GM10847 (cell line): ENCODE results near the gene PSENEN.
A peak's percentile ranks its signal among the peaks of the same experiment; 100 is the strongest.

Experiments used
- POLR2A ChIP-seq: IDR thresholded peaks from 2 replicates; pipeline ENCODE4 v1.6.1; 2011; ENCODE audit not compliant: insufficient read length; ENCODE audit errors: extremely low read depth

Gene PSENEN

DNA sequence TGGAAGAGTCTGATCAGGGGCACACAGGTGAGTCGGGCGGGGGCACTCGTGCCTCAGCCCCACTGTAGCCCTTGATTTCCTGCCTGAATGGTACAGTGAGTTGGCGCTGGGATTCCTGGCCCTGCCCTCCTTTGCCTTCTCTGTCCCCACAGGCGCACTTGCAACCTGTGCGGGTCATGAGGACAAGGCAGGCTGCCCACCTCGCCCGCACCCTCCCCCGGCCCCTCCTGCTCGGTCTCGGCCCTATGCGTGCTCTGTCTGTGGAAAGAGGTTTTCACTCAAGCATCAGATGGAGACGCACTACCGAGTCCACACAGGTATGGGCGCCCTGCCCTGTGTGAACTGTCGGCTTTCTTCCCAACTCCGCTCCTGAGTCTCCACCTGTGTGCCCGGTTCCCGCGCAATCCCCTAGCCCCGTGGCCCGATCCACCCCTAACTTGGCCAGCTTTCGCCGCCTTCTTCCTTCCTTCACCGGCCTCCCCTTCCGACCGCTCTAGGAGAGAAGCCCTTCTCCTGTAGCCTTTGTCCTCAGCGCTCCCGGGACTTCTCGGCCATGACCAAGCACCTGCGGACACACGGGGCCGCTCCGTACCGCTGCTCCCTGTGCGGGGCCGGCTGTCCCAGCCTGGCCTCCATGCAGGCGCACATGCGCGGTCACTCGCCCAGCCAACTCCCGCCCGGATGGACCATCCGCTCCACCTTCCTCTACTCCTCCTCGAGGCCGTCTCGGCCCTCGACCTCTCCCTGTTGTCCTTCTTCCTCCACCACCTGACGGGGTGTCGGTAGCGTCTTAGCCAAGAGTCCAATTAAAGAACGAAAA lies 29.3 kb upstream of the PSENEN start:
- no peak for TF ChIP-seq POLR2A

- peak; percentile 4 for TF ChIP-seq POLR2A
Observed at GRCh38 chr19:35716801-35717664, 28.4 kb upstream of the PSENEN start.

- TF ChIP-seq POLR2A: peak; percentile 57
Observed at GRCh38 chr19:35717665-35718344, 27.6 kb upstream of the PSENEN start, which contains the start of gene KMT2B. Gene KMT2B, plus strand, starts transcription at chr19:35718003. Its CDS starts 16 bp downstream, at chr19:35718019.

GRCh38 chr19:35718345-35719041 lies 27.0 kb upstream of the PSENEN start:
- no peak for TF ChIP-seq POLR2A

DNA sequence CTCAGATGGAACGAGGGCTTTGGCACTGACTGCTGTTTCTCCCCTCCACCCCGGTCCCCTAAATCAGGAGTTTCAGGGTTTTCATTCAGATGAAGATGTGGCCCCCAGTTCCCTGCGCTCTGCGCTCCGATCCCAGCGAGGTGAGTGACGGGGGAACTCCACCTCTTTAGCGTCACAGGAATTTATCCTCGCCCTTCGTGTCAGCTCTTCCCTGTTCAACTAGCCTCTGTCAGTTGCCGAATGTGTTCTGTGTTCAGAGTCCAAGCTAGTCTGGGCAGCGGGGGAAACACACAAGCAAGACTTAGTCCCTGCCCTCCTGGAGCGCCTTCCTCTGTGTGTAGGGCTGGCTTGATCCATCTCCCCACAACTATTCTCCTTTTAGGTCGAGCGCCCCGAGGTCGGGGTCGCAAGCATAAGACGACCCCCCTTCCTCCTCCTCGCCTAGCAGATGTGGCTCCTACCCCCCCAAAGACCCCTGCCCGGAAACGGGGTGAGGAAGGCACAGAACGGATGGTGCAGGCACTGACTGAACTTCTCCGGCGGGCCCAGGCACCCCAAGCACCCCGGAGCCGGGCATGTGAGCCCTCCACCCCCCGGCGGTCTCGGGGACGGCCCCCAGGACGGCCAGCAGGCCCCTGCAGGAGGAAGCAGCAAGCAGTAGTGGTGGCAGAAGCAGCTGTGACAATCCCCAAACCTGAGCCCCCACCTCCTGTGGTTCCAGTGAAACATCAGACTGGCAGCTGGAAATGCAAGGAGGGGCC lies 25.9 kb upstream of the PSENEN start:
- TF ChIP-seq POLR2A: no peak

DNA sequence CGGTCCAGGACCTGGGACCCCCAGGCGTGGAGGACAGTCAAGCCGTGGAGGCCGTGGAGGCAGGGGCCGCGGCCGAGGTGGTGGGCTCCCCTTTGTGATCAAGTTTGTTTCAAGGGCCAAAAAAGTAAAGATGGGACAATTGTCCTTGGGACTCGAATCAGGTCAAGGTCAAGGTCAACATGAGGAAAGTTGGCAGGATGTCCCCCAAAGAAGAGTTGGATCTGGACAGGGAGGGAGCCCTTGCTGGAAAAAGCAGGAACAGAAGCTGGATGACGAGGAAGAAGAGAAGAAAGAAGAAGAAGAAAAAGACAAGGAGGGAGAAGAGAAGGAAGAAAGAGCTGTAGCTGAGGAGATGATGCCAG lies 25.3 kb upstream of the PSENEN start:
- no peak for TF ChIP-seq POLR2A

DNA sequence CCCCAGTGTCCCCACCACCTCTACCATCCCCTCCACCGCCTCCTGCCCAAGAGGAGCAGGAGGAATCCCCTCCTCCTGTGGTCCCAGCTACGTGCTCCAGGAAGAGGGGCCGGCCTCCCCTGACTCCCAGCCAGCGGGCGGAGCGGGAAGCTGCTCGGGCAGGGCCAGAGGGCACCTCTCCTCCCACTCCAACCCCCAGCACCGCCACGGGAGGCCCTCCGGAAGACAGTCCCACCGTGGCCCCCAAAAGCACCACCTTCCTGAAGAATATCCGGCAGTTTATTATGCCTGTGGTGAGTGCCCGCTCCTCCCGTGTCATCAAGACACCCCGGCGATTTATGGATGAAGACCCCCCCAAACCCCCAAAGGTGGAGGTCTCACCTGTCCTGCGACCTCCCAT lies 24.8 kb upstream of the PSENEN start:
- no peak for TF ChIP-seq POLR2A

- no peak for TF ChIP-seq POLR2A
Observed at GRCh38 chr19:35721374-35721773, 24.1 kb upstream of the PSENEN start.

DNA sequence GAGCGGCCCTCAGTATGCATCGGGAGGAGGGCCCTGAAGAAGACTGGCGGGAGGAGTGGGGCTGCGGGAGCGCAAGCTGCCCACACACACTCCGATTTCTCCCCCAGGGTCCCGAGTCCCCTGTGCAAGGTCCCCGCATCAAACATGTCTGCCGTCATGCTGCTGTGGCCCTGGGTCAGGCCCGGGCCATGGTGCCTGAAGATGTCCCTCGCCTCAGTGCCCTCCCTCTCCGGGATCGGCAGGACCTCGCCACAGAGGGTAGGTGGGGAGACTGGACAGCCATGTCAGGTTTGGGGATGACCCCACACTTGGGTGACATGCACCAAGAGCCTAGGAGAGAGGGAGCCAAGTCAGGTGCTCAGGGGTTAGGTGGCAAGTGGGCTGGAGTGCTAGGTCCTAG lies 23.0 kb upstream of the PSENEN start:
- TF ChIP-seq POLR2A: no peak

DNA sequence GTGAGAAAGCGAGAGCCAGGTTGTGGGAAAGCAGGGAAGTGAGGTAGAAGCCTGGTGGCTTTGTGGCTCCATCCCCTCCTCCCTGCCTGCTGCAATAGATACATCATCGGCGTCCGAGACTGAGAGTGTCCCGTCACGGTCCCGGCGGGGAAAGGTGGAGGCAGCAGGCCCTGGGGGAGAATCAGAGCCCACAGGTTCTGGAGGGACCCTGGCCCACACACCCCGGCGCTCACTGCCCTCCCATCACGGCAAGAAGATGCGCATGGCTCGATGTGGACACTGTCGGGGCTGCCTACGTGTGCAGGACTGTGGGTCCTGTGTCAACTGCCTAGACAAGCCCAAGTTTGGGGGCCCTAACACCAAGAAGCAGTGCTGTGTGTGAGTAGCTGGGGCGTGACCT lies 22.6 kb upstream of the PSENEN start:
- no peak for TF ChIP-seq POLR2A

GRCh38 chr19:35723671-35724070 lies 21.8 kb upstream of the PSENEN start:
- TF ChIP-seq POLR2A: no peak

- no peak for TF ChIP-seq POLR2A
Observed at GRCh38 chr19:35724560-35724959, 20.9 kb upstream of the PSENEN start.

DNA sequence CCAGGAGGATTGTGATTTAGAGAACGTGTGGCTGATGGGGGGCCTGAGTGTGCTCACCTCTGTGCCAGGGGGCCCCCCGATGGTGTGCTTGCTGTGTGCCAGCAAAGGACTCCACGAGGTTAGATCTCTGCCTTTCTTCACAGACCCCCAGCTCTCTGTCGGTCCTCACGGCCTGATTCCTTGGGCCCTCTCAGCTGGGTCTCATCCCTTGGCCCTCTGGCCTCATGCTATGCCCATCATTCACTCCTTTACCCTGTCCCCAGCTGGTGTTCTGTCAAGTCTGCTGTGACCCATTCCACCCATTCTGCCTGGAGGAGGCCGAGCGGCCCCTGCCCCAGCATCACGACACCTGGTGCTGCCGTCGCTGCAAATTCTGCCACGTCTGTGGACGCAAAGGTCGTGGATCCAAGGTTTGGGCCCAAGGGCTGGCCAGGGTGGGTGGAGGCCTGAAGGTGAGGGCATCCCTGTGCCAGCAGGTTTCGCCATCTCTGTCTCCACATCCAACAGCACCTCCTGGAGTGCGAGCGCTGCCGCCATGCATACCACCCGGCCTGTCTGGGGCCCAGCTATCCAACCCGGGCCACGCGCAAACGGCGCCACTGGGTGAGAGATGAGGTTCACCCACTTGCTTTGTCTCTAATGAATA lies 20.1 kb upstream of the PSENEN start:
- no peak for TF ChIP-seq POLR2A
